Activated CD4-positive, alpha-beta T cell treated with anti-CD3 and anti-CD28 coated beads, Interleukin-2, amount 10 ng/mL, durations not matched to agents 24 days and 14 days (primary cell): Measurements from ENCODE around the gene MRM3. TPM values are rescaled to one million over a fixed set of nuclear protein-coding genes. Genes with fewer than 3 reads are reported as not detected.
"Not testable (repeated sequence)": the region's sequence is repeated elsewhere in the genome, so short reads cannot be mapped to it uniquely, and the experiment has no call there.

Source experiments
- DNase-seq: peaks from one replicate; pipeline ENCODE4 v3.0.0; 2022
- H3K27ac Mint-ChIP-seq: one replicate; pipeline ENCODE4 v1.8.0; 2022; ENCODE audit warnings: mild to moderate bottlenecking, mixed read lengths
- H3K27me3 Mint-ChIP-seq: one replicate; pipeline ENCODE4 v1.8.0; 2022; ENCODE audit warnings: mixed read lengths
- H3K36me3 Mint-ChIP-seq: one replicate; pipeline ENCODE4 v1.8.0; 2022; ENCODE audit warnings: low read depth, mild to moderate bottlenecking, mixed read lengths
- H3K4me1 Mint-ChIP-seq: one replicate; pipeline ENCODE4 v1.8.0; 2021; ENCODE audit warnings: mixed read lengths
- H3K4me3 Mint-ChIP-seq: one replicate; pipeline ENCODE4 v1.8.0; 2022; ENCODE audit warnings: mild to moderate bottlenecking, moderate library complexity, mixed read lengths
- H3K9me3 Mint-ChIP-seq: one replicate; pipeline ENCODE4 v1.8.0; 2021; ENCODE audit warnings: mixed read lengths
- intact Hi-C: fragments of 100-400 bp; cut with micrococcal nuclease; formaldehyde crosslinking; loops from one replicate; pipeline ENCODE4 v1.15.1; 2023
- total RNA-seq: library from RNA; stranded (reverse); gene quantifications from 2 replicates; pipeline ENCODE4 v1.2.3, GENCODE V29; 2022

MRM3 gene
- total RNA-seq, result 32.5 and 33.1 TPM in 2 replicates

GRCh38 chr17:781805-782731, at the start of gene MRM3, which contains the start of gene GLOD4:
Gene MRM3, plus strand, starts transcription at chr17:782353. Its CDS starts 26 bp downstream, at chr17:782379.
Gene GLOD4, minus strand, starts transcription at chr17:782280. Its CDS starts 25 bp downstream, at chr17:782255.
- no peaks in the 10 kb centered on the region for H3K27me3 Mint-ChIP-seq

GRCh38 chr17:732902-733720, 49.0 kb upstream of the MRM3 start:
- H3K27ac Mint-ChIP-seq, result peak overlapping the region; percentile 94
- H3K9me3 Mint-ChIP-seq, result no peaks in the 10 kb centered on the region
- H3K4me3 Mint-ChIP-seq, result peak overlapping the region; percentile 93
- peaks cover 22% of the 10 kb centered on the region for H3K4me1 Mint-ChIP-seq
- intact Hi-C loops, result loop anchor here (1.0 to 5.0 kb wide), 2 partner anchors 19 to 49 kb away; partner anchors contain the start of genes GEMIN4, GLOD4 and MRM3
- H3K36me3 Mint-ChIP-seq, result peaks cover 43% of the 10 kb centered on the region
- DNase-seq, result peak; percentile 83
- H3K27me3 Mint-ChIP-seq, result peaks cover 4% of the 10 kb centered on the region

More at GRCh38 chr17:781805-782731, at the start of gene MRM3, which contains the start of gene GLOD4:
- no peaks in the 10 kb centered on the region for H3K9me3 Mint-ChIP-seq
- H3K4me3 Mint-ChIP-seq, result peak within 1 kb of the TSS; percentile 96
- intact Hi-C loops, result loop anchor here (1.0 to 5.0 kb wide), 4 partner anchors 30 to 215 kb away; partner anchors contain the start of genes GEMIN4, TIMM22 and TLCD3A
- peak within 1 kb of the TSS; percentile 92 for H3K27ac Mint-ChIP-seq
- peak; percentile 100 for DNase-seq
- H3K36me3 Mint-ChIP-seq, result peaks cover 42% of the 10 kb centered on the region
- peaks cover 26% of the 10 kb centered on the region for H3K4me1 Mint-ChIP-seq

- H3K4me3 Mint-ChIP-seq, result peak overlapping the region; percentile 93
- peaks cover 48% of the 10 kb centered on the region for H3K36me3 Mint-ChIP-seq
- peaks cover 4% of the 10 kb centered on the region for H3K27me3 Mint-ChIP-seq
- no peaks in the 10 kb centered on the region for H3K9me3 Mint-ChIP-seq
- peaks cover 25% of the 10 kb centered on the region for H3K4me1 Mint-ChIP-seq
- intact Hi-C loops, result loop anchor here (5.0 kb wide), 1 partner anchor 49 kb away; the partner anchor contains the start of genes GLOD4 and MRM3
- DNase-seq, result no peak
- peak overlapping the region; percentile 94 for H3K27ac Mint-ChIP-seq
These were observed 48.4 kb upstream of the MRM3 start for GRCh38 chr17:733743-734142.

- no peaks in the 10 kb centered on the region for H3K27me3 Mint-ChIP-seq
- DNase-seq, result no peak
- H3K36me3 Mint-ChIP-seq, result peaks cover 74% of the 10 kb centered on the region
- no peaks in the 10 kb centered on the region for H3K9me3 Mint-ChIP-seq
- H3K4me1 Mint-ChIP-seq, result peaks cover 28% of the 10 kb centered on the region
- intact Hi-C loops, result no loop called here
- H3K4me3 Mint-ChIP-seq, result no peak overlapping the region
- H3K27ac Mint-ChIP-seq, result no peak overlapping the region
These were observed 44.5 kb upstream of the MRM3 start for GRCh38 chr17:737561-738113.

GRCh38 chr17:740240-741017, 41.7 kb upstream of the MRM3 start:
- peaks cover 19% of the 10 kb centered on the region for H3K4me1 Mint-ChIP-seq
- intact Hi-C loops, result no loop called here
- no peaks in the 10 kb centered on the region for H3K27me3 Mint-ChIP-seq
- no peaks in the 10 kb centered on the region for H3K9me3 Mint-ChIP-seq
- peak overlapping the region; percentile 45 for H3K4me3 Mint-ChIP-seq
- DNase-seq, result peak; percentile 72
- peak overlapping the region; percentile 79 for H3K27ac Mint-ChIP-seq
- peaks cover 74% of the 10 kb centered on the region for H3K36me3 Mint-ChIP-seq

- intact Hi-C loops, result no loop called here
- H3K27me3 Mint-ChIP-seq, result no peaks in the 10 kb centered on the region
- H3K9me3 Mint-ChIP-seq, result no peaks in the 10 kb centered on the region
- peaks cover 19% of the 10 kb centered on the region for H3K4me1 Mint-ChIP-seq
- no peak overlapping the region for H3K27ac Mint-ChIP-seq
- DNase-seq, result no peak
- no peak overlapping the region for H3K4me3 Mint-ChIP-seq
- peaks cover 77% of the 10 kb centered on the region for H3K36me3 Mint-ChIP-seq
These were observed 39.9 kb upstream of the MRM3 start for GRCh38 chr17:742147-742793.

GRCh38 chr17:743139-743538, 39.0 kb upstream of the MRM3 start:
- Mint-ChIP-seq H3K4me3 (no peak overlapping the region), H3K27me3 (no peaks in the 10 kb centered on the region), H3K27ac (no peak overlapping the region), H3K4me1 (peaks cover 20% of the 10 kb centered on the region), H3K36me3 (peaks cover 79% of the 10 kb centered on the region), H3K9me3 (no peaks in the 10 kb centered on the region)
- DNase-seq, result no peak
- intact Hi-C loops, result no loop called here

- no peak overlapping the region for H3K4me3 Mint-ChIP-seq
- intact Hi-C loops, result no loop called here
- DNase-seq, result no peak
- no peaks in the 10 kb centered on the region for H3K27me3 Mint-ChIP-seq
- H3K9me3 Mint-ChIP-seq, result peaks cover 6% of the 10 kb centered on the region
- peaks cover 27% of the 10 kb centered on the region for H3K4me1 Mint-ChIP-seq
- peaks cover 86% of the 10 kb centered on the region for H3K36me3 Mint-ChIP-seq
- no peak overlapping the region for H3K27ac Mint-ChIP-seq
These were observed 37.2 kb upstream of the MRM3 start for GRCh38 chr17:744937-745336.

- no peak for DNase-seq
- intact Hi-C loops, result no loop called here
- Mint-ChIP-seq H3K9me3 (peaks cover 6% of the 10 kb centered on the region), H3K27me3 (no peaks in the 10 kb centered on the region), H3K4me3 (no peak overlapping the region), H3K36me3 (peaks cover 86% of the 10 kb centered on the region), H3K4me1 (peaks cover 27% of the 10 kb centered on the region), H3K27ac (no peak overlapping the region)
These were observed 36.7 kb upstream of the MRM3 start for GRCh38 chr17:745406-745805.

GRCh38 chr17:746181-746580, 36.0 kb upstream of the MRM3 start:
- H3K27ac Mint-ChIP-seq, result no peak overlapping the region

GRCh38 chr17:746783-747629, 35.1 kb upstream of the MRM3 start:
- Mint-ChIP-seq H3K27me3 (no peaks in the 10 kb centered on the region), H3K27ac (no peak overlapping the region), H3K9me3 (peaks cover 6% of the 10 kb centered on the region), H3K4me1 (peaks cover 31% of the 10 kb centered on the region), H3K36me3 (peaks cover 81% of the 10 kb centered on the region), H3K4me3 (no peak overlapping the region)
- intact Hi-C loops, result no loop called here
- no peak for DNase-seq

More at GRCh38 chr17:746181-746580, 36.0 kb upstream of the MRM3 start:
- H3K4me3 Mint-ChIP-seq, result no peak overlapping the region
- peaks cover 6% of the 10 kb centered on the region for H3K9me3 Mint-ChIP-seq
- H3K27me3 Mint-ChIP-seq, result no peaks in the 10 kb centered on the region
- H3K36me3 Mint-ChIP-seq, result peaks cover 85% of the 10 kb centered on the region
- H3K4me1 Mint-ChIP-seq, result peaks cover 29% of the 10 kb centered on the region
- DNase-seq, result no peak
- intact Hi-C loops, result no loop called here

- H3K27ac Mint-ChIP-seq, DNase-seq, H3K9me3 Mint-ChIP-seq, intact Hi-C loops, H3K27me3 Mint-ChIP-seq: not testable (repeated sequence)
- H3K4me1 Mint-ChIP-seq, result peaks cover 35% of the 10 kb centered on the region
- peak overlapping the region; percentile 14 for H3K4me3 Mint-ChIP-seq
- H3K36me3 Mint-ChIP-seq, result peaks cover 66% of the 10 kb centered on the region
These were observed 33.5 kb upstream of the MRM3 start for GRCh38 chr17:748604-749003.
